Activated CD8-positive, alpha-beta memory T cell treated with anti-CD3 and anti-CD28 coated beads for 1 hour (primary cell): ENCODE results near the gene MRFAP1.
"Not testable (repeated sequence)": the region's sequence is repeated elsewhere in the genome, so short reads cannot be mapped to it uniquely, and the experiment has no call there.

ENCODE experiments used
- DNase-seq, 2 donors: peaks; one replicate each; pipeline ENCODE4 v3.0.0-alpha.2; 2020; ENCODE audit warnings: low read depth in 1 of 2; ENCODE audit errors: extremely low read depth in 1 of 2

The MRFAP1 gene

DNA sequence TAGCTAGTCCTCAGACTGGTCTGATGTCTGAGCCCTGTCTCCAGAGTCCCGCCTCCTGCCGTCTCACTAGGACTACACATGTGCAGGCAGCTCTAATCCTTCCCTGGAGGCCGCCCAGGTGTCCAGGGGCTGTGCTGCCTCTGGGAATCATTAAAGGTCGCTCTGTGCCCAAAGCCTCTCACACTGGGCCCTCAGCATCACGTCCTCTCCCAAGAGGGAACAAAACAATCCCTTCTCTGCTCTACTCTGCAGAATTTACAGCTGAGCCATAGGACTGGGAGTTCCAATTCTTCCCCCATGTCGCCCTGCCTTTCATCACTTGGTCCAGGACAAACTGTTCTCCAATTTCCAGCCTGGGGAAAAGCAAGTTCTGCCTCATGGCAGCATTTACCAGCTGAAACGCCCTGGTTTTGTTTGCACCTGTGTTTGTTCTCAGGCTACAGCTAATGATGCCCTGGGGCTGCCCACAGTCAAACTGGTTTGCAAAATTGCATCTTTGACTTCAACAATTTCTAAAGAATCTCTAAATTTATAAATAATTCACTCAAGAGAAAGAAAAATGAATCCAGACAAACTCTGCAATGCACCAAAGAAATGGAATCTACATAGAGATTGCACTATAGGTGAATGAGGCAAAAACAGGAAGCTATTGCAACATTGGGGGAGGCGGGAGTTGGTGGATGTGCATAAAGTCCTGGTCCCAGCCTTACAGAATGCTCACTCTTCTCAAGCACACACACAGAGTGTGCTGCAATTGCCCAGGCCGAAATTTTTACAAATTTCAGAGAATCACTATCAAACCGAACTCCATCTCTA lies 7.2 kb upstream of the MRFAP1 start:
- no peak for DNase-seq

DNA sequence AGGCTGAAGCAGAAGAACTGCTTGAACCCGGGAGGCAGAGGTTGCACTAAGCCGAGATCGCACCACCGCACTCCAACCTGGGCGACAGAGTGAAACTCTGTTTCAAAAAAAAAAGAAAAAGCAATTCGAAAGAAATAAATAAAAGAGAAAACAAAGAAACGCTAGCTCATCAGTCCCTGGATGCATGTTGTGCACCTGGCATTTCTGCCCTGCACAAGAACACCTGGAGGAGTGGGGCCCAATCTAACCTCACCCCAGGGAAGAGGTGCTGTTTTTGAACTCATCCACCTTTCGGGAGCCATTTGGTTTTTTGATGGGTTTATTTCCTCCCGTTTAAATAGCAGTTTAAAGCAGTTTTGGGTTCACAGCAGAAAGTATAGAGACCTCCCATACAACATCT lies 5.7 kb upstream of the MRFAP1 start:
- DNase-seq = no peak

DNA sequence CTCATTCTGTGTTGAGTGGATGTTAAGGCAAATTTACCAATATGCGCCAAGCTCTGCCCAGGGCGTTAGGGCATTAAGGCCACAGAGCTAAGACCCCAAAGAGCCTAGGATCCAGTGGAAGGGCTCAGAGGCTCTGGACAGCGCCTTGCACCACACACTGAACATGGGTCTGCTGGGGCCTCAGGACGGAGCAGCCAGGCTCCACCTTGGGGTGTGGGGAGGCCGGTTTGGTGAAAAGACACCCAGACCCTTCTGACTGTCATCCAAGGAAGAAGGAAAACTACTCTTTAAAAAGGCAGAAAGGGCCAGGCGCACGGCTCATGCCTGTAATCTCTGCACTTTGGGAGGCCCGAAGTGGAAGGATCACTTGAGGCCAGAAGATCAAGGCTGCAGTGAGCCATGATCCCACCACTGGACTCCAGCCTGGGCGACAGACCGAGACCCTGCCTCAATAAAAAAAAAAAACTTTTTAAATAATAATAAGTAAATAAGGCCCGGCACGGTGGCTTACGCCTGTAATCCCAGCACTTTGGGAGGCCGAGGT lies 1.3 kb upstream of the MRFAP1 start:
- no peak for DNase-seq

DNA sequence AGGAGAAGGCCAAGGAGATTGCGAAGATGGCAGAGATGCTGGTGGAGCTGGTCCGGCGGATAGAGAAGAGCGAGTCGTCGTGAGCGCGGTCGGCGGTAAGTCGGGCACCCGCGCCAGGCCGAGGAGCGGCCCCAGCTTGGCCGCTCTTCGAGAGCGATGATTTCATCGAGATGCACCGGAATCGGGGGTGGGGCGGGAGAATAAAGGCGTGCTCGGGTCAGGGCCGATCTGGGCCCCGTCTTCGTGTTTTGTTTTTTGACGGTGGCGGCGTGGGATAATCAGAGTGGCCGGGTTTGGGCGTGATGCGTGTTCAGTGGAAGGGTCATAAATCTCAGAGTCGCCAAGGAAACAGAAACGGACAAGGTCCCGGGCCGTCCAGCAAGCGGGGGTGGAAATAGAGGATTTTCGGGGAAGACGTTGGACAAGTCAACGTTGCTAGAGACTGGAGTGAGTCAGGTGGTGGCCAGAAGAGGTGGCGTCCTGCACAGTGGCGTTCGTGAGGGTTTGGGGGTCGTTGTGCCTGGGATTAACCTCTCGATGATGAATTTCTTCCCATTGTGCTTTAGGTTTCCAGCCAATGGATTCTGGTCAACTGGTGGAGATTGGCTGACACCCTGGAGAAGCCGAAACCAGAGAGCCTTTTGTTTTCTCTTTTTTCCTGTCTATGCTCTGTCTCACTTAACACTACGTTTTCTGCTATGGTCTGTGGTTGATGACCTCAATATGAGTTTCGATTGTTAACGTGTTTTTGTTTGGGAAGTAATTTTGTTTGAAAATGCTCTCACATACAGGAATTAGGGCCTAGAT lies 882 bp downstream of the MRFAP1 start:
- peak in 1 of 2 donors; percentile 24 for DNase-seq

DNA sequence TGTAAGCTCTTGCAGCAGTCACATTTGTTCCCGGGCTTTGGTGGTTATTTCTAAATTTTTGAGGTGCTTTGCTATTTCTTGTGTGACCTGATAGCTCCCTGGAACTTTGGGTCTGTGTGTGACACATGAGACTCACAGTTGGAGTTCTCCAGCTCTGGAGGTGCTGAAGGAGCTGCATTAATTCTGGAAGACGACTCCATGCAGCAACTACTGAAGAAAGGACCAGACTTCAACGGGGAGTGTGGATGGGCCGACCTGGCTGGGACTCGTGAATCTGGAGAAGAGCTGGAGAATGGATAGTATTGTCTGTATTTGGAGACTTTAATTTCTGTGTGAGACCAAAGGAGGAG lies 1.5 kb downstream of the MRFAP1 start:
- no peak for DNase-seq

DNA sequence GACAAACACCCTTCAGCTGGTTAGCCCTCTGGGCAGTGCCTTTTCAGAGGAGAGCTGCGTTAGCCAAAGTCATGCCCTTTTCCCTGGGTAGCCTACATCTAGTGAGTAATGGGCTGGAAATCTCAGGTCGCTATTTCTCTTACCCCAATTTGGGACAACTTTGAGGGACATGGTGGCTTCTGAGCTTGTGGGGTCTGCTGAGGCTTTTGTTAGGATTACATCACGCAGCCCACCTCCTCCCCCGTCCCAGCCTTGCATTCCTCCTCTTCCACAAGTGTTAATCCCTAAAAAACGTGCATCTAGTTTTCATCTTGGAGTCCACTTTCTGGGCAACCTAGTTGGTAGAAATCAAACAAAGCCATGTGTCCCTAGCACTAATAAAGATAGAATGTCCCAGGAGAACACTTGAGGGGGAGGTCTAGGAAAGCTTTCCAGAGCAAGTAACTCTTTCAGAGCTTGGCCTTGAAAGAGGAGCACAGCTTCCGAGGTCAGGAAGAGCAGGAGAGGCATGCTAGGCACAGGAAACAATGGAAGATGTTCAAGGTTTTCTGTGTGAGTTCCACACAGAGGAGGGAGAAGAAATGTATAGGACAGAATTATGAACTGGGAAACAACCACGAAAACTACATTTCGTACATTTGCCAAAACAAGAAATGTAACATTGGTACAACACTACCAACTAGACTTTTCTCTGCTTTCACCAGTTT lies 2.8 kb downstream of the MRFAP1 start:
- DNase-seq = no peak

DNA sequence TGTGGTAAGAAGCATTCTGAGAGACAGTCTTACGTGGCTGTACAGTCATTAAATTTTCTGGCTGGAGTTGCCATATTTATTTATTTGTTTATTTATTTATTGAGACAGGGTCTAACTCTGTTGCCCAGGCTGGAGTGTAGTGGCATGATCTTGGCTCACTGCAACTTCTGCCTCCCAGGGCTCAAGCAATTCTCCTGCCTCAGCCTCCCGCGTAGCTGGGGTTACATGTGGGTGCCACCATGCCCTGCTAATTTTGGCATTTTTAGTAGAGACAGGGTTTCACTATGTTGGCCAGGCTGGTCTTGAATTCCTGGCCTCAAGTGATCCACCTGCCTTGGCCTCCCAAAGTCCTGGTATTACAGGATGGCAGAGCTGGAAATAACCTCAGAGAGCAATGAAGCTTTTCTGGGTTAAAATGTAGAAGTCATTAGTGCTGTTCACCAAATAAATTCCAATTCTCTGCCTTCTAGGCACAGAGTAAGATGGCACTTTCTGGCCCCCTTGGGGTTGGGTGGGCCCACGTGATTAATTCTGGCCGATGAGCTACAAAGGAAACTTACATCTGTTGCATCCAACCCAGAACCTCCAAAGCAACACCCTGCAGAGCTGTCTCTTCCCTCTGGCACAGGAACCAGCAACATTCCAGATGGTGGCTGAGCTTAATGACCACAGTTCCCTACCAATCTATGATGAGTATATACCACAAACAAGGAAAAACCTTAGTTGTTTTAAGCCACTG lies 4.5 kb downstream of the MRFAP1 start:
- DNase-seq = no peak

DNA sequence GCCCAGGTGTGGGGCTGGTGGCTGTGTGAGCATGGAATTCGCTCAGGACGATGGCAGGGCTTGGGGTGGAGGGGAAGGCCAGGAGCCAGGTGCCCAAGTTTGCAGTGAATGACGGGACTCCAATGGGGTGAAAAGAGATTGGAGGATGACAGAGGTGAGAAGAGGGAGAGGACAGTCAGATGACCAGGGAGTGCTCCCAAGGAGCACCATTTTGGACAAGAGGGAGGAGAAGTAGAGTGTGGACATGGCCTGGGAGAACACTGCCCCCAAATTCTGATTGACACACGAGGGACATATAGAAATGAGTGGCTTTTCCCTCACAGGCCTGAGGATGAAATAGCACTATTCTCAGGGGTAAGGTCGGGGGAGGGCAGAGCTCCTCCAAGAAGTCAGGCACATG lies 6.7 kb downstream of the MRFAP1 start:
- DNase-seq = no peak

DNA sequence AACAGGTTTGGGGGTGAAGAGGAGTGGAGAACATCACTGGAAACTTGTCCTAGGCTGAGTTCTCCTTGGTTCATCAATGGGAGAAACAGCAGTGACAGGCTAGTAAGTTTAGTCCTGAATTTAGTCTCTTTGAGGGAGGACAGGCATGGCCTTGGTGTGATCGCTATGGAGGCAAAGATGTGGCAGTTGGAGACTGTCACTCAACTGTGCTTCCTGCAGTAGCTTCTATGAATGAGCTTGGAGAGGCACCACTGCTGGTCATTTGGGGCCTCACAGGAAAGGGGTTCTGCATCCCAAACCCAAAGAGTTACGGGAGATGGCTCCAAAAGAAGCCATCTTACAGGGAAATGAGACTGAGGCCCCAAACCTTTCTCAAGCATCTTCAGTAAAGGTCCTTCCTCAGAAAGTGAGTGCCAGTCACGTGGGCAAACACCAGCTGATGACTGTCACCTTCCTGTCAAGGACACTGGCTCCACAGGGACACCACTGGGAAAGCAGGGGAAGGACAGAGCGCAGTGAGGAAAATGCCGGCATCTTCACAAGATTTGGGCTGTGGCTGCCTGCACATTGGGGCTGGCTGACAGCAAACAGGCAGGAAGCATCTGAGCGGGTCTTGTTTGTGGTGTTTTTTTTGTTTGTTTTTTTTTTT lies 7.2 kb downstream of the MRFAP1 start:
- DNase-seq = no peak

DNA sequence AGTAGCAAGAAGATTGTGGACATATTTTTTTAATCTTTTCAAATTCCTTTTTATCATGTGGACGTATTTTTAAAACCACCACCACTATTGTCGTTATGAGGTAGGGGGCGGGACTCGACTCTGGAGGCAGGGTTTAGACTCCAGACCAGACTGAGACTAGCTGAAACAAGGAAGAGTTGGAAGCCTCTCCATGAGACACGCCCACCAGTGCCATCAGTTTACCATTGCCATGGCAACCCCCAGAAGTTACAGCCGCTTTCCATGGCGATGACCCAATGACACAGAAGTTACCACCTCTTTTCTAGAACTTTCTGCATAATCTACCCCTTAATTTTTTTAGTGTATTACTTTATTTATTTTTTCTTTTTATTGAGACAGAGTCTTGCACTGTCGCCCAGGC lies 8.7 kb downstream of the MRFAP1 start:
- DNase-seq = no peak

DNA sequence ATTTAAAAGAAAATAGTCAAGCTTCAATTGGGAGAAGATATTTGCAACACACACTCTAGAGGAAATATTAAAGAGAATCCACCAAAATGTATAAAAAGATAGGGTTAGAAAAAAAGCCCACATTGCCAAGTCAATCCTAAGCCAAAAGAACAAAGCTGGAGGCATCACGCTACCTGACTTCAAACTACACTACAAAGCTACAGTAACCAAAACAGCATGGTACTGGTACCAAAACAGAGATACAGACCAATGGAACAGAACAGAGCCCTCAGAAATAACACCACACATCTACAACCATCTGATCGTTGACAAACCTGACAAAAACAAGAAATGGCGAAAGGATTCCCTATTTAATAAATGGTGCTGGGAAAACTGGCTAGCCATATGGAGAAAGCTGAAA lies 13.7 kb downstream of the MRFAP1 start:
- DNase-seq = not testable (repeated sequence)

DNA sequence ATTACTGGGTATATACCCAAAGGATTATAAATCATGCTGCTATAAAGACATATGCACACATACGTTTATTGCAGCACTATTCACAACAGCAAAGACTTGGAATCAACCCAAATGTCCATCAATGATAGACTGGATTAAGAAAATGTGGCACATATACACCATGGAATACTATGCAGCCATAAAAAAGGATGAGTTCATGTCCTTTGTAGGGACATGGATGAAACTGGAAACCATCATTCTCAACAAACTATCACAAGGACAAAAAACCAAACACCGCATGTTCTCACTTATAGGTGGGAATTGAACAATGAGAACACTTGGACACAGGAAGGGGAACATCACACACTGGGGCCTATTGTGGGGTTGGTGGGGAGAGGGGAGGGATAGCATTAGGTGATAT lies 14.8 kb downstream of the MRFAP1 start:
- DNase-seq = not testable (repeated sequence)

DNA sequence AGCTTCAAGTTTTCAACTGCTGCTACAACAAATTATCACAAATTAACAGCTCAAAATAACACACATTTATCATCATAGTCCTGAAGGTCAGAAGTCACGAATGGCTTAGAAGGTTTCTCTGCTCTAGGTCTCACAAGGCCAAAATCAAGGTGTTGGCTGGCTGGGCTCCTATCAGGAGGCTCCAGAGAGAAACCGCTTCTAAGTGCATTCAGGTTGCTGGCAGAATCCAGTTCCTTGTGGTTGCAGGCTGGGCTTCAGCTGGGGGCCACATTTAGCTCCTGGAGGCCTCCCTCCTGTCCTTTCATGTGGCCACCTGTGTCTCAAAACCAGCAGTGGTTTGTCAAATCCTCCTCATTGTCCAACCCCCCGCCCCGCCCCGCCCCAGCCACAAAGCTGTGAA lies 15.4 kb downstream of the MRFAP1 start:
- no peak for DNase-seq

DNA sequence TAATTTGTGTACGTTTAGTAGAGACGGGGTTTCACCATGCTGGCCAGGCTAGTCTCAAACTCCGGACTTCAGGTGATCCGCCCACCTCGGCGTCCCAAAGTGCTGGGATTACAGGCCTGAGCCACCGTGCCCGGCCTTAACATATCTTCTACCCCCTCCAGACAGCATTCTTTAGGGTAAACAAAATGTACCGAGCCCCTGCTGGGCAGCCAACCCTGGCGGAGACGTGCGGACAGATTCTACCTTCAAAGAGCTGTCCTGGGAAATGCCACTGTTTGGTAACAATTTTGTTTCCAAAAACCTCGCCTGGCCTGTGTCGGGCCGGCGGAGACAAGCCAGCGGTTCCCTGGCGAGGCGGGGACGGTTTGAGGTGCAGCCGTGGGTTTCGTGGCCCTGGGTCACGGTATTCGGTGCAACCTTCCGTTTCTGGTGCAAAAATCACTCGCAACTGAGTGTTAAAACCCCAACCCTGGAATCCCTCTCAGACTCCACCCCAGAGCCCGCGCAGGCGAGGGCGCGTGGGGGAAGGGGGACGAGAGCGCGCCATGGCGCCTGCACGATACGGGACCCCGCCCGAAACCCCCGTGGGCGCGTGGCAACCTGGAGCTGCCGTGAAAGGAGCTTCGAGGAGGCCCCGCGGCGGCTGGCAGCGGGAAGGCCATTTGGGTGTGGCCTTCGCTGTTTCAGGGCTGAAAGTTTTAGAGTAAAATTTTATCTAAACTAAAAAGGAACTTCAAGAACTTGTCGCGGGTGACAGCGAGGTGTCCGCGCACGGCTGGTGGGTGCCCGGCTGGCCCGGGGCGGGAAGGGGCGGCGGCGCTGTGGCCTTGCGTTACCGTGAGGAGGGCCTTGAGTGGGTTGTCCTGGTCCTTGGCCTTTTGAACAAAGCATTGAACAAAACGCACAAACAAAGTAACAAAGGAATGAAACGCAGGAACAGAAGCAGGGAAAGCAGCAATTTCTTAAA lies 17.0 kb downstream of the MRFAP1 start:
- no peak for DNase-seq

DNA sequence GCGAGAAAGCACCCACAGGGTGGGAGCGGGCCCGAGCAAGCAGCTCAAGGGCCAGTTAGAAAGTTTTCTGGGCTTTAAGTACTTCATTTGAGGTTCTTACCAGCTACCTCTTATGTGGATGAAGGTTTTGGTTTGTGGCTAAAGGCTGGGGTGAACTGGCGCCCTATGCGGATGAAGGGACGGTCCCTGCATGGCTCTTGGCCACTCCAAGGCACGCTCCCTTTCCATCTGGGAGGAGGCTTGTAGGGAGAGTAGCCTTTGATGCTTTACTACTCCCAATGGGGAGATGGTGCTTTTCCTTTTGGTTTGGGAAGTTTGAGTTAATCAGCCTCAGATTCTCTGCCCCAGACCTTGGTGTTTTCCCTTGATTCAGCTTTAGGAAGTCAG lies 17.7 kb downstream of the MRFAP1 start:
- DNase-seq = no peak

DNA sequence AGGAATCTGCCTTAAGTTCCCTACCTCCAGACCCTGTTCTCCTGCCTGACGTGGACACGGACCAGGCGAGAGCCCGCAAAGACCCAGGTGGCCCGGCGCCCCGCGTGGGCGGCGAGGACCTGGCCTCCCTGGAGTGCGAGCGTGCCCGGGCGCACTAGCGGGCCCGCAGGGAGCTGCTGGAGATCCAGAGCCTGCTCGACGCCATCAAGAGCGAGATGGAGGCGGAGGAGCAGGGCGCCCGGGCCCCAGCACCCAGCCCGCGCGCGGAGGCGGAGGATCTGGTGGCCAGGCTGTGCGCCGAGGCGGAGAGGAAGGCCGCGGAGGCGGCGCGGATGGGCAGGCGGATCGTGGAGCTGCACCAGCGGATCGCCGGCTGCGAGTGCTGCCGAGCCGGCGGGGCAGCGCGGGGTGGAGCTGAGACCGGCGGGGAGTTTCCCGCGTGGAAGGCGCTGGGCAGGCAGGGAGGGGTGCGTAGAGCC lies 18.2 kb downstream of the MRFAP1 start:
- peak in 1 of 2 donors; percentile 24 for DNase-seq

DNA sequence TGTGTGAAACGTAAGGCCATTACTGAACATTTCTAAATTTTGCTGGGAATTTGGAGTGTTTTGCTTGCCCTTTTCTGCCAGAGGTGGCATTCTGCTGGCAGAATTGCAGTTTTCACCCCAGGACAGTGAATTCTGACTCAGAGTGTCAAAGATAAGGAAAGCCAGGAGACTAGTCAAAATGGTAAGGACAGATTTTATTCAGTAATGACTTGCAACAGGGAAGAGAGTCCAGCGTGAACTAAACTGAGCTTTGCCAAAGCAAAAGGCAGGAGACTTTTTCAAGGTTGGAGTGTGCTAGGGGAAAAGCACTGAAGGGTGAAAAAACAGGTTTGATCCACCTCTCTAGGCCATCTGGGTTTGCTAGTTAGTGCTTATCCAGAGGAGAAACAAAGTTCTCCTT lies 19.4 kb downstream of the MRFAP1 start:
- no peak for DNase-seq

DNA sequence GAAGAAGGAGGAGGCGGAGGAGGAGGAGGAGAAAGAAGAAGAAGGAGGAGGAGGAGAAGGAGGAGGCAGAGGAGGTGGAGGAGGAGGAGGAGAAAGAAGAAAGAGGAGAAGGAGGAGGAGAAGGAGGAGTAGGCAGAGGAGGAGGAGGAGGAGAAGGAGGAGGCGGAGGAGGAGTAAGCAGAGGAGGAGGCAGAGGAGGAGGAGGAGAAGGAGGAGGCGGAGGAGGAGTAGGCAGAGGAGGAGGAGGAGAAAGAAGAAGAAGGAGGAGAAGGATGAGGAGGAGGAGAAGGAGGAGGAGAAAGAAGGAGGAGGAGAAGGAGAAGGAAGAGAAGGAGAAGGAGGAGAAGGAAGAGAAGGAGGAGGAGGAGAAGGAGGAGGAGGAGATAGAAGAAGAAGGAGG lies 19.9 kb downstream of the MRFAP1 start:
- DNase-seq = no peak

DNA sequence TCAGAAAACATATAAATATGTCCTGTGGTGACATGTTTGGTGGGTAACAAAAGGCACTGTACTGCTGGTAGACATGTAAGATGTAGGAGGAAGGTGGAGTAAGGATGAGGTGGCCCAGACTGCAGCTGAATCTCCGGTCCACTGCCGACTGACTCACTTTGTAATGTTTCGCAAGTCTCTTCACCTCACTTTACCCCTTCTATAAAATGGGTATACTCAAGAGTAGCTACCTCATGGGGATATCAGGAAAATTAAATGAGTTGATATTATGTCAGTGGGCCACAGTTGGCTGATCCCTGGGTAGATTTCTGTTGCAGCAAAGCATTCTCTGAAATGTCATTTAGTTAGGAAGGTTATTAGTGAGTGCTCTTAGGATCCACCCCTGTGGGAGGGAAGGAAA lies 22.1 kb downstream of the MRFAP1 start:
- DNase-seq = no peak
